Tibial nerve (tissue), 4 donors: Measurements from ENCODE around the gene FGF14.

Source experiments
- CTCF ChIP-seq, 5 experiments: fragments of 200-600 bp in 3 of 5; fragments of 450-650 bp in 2 of 5; sonication (generic) in 3 of 5; IDR thresholded peaks; one replicate each; pipeline ENCODE4 v1.5.1; 2016 to 2019; ENCODE audit warnings: antibody characterized with exemption in 5 of 5, mild to moderate bottlenecking in 3 of 5, moderate library complexity in 2 of 5
- EP300 ChIP-seq, 2 donors: sonication (generic); formaldehyde crosslinking; IDR thresholded peaks; one replicate each; pipeline ENCODE4 v1.6.1; 2017; ENCODE audit warnings: antibody characterized with exemption in 2 of 2, mild to moderate bottlenecking in 1 of 2
- POLR2A ChIP-seq, 2 donors: fragments of 450-650 bp; IDR thresholded peaks; one replicate each; pipeline ENCODE4 v1.6.1; 2017; ENCODE audit warnings: antibody characterized with exemption in 2 of 2, mild to moderate bottlenecking in 2 of 2, moderate library complexity in 2 of 2

GRCh38 chr13:101903890-101904289, 498.0 kb downstream of the FGF14 start:
- TF ChIP-seq CTCF (IDR thresholded peaks at IDR 0.05) (no peak), POLR2A (IDR thresholded peaks at IDR 0.05) (no peak), EP300 (IDR thresholded peaks at IDR 0.05) (no peak)
